ENCODE results near the gene ADK. TPM values are rescaled to one million over a fixed set of nuclear protein-coding genes. Genes with fewer than 3 reads are reported as not detected.
A peak's percentile ranks its signal among the peaks of the same experiment; 100 is the strongest.

The ADK gene
- total RNA-seq, 1 experiment from 2014 or later = 159 TPM

GRCh38 chr10:74190494-74190893, 39.5 kb downstream of the ADK start:
- no peaks in the 10 kb centered on the region for H3K9me3 ChIP-seq (ENCODE audit: insufficient read depth, low read depth)
- no peaks in the 10 kb centered on the region; the same call in none of the 2 replicates for H3K36me3 ChIP-seq (ENCODE audit: low read depth)
- no peaks in the 10 kb centered on the region; the same call in 1 of the 2 replicates for H3K9me2 ChIP-seq (ENCODE audit: insufficient read depth)
- BruUV-seq (replicated peaks) = TSS peak; percentile 73
- no peak overlapping the region for H2AFZ ChIP-seq
- H3K4me1 ChIP-seq (replicated peaks; ENCODE audit: insufficient read depth) = peaks cover 74% of the 10 kb centered on the region
- intact Hi-C loops (cut with micrococcal nuclease; ENCODE audit: unreplicated experiment) = loop anchor here (1.0 to 2.0 kb wide), 3 partner anchors 14 to 40 kb away; no protein-coding TSS in a partner anchor
- peak overlapping the region; percentile 50; the same call in 1 of the 2 replicates for H3K4me3 ChIP-seq
- H4K20me1 ChIP-seq (ENCODE audit: insufficient read depth) = no peaks in the 10 kb centered on the region
- CTCF ChIA-PET = interaction anchor here (0.6 kb wide), 1 partner anchor 886 kb away, joined by 4 read pairs; no protein-coding TSS in a partner anchor
- no peaks in the 10 kb centered on the region for H3K27me3 ChIP-seq (ENCODE audit: insufficient read depth, low read depth)
- H3K79me2 ChIP-seq (ENCODE audit: low read depth) = peaks cover 92% of the 10 kb centered on the region
- H3F3A ChIP-seq (ENCODE audit: insufficient read depth, low read depth) = peaks cover 46% of the 10 kb centered on the region
- peak overlapping the region; percentile 85 for H3K4me2 ChIP-seq
- H3K27ac ChIP-seq = peak overlapping the region; percentile 96
- TF ChIP-seq EZH2 (IDR thresholded peaks at IDR 0.05; ENCODE audit: low read depth) (no peak), CTCF (conservative IDR thresholded peaks at IDR 0.05) (no peak)
- POLR2A ChIA-PET (ENCODE audit: unreplicated experiment) = interaction anchor here (0.6 kb wide), 3 partner anchors 65 to 953 kb away, joined by 3 to 4 read pairs (median 3); no protein-coding TSS in a partner anchor
- peak; percentile 32 to 66 for DNase-seq

- TF ChIP-seq EZH2 (IDR thresholded peaks at IDR 0.05; ENCODE audit: low read depth) = no peak
- TF ChIP-seq CTCF (conservative IDR thresholded peaks at IDR 0.05) = no peak
- POLR2A ChIA-PET (ENCODE audit: unreplicated experiment) = no interaction called here
- peaks cover 93% of the 10 kb centered on the region for H3K79me2 ChIP-seq (ENCODE audit: low read depth)
- H3K27me3 ChIP-seq (ENCODE audit: insufficient read depth, low read depth) = no peaks in the 10 kb centered on the region
- no peaks in the 10 kb centered on the region for H4K20me1 ChIP-seq (ENCODE audit: insufficient read depth)
- intact Hi-C loops (cut with micrococcal nuclease; ENCODE audit: unreplicated experiment) = no loop called here
- peaks cover 34% of the 10 kb centered on the region for H3F3A ChIP-seq (ENCODE audit: insufficient read depth, low read depth)
- no TSS peak for BruUV-seq (replicated peaks)
- no peak overlapping the region for H2AFZ ChIP-seq
- H3K9me2 ChIP-seq (ENCODE audit: insufficient read depth) = no peaks in the 10 kb centered on the region; the same call in 1 of the 2 replicates
- H3K36me3 ChIP-seq (ENCODE audit: low read depth) = no peaks in the 10 kb centered on the region; the same call in 1 of the 2 replicates
- H3K27ac ChIP-seq = no peak overlapping the region
- CTCF ChIA-PET = no interaction called here
- no peaks in the 10 kb centered on the region for H3K9me3 ChIP-seq (ENCODE audit: insufficient read depth, low read depth)
- no peak overlapping the region for H3K4me3 ChIP-seq
- DNase-seq = no peak
- H3K4me1 ChIP-seq (replicated peaks; ENCODE audit: insufficient read depth) = peaks cover 41% of the 10 kb centered on the region
- no peak overlapping the region for H3K4me2 ChIP-seq
These were observed 43.5 kb downstream of the ADK start for GRCh38 chr10:74194545-74194944.

DNA sequence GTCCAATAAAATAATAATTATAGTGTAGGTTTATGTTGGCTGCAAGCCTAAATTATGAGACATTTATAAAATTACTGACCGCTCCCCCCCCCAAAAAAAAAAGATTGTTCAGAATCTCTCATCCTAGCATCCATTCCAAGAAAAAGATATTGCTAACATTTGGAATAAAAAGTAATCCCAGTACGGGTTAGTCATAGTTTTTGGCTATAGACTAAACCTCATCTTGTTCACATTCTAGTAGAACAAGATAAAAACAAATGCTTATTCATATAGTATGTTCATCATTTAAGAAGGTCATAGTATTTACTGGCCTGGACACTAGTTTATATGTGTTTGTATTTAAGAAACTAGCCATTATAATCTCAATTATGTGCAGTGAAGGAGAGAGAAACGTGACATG, 44.0 kb downstream of the ADK start:
- H3K27me3 ChIP-seq (ENCODE audit: insufficient read depth, low read depth) = no peaks in the 10 kb centered on the region
- POLR2A ChIA-PET (ENCODE audit: unreplicated experiment) = no interaction called here
- no peak for DNase-seq
- H2AFZ ChIP-seq = no peak overlapping the region
- no peak overlapping the region for H3K4me2 ChIP-seq
- H3K9me2 ChIP-seq (ENCODE audit: insufficient read depth) = no peaks in the 10 kb centered on the region; the same call in 1 of the 2 replicates
- CTCF ChIA-PET = no interaction called here
- no peak overlapping the region for H3K27ac ChIP-seq
- TF ChIP-seq CTCF (conservative IDR thresholded peaks at IDR 0.05) (no peak), EZH2 (IDR thresholded peaks at IDR 0.05; ENCODE audit: low read depth) (no peak)
- intact Hi-C loops (cut with micrococcal nuclease; ENCODE audit: unreplicated experiment) = no loop called here
- peaks cover 95% of the 10 kb centered on the region for H3K79me2 ChIP-seq (ENCODE audit: low read depth)
- peaks cover 38% of the 10 kb centered on the region for H3K4me1 ChIP-seq (replicated peaks; ENCODE audit: insufficient read depth)
- peaks cover 31% of the 10 kb centered on the region for H3F3A ChIP-seq (ENCODE audit: insufficient read depth, low read depth)
- no peaks in the 10 kb centered on the region; the same call in 1 of the 2 replicates for H3K36me3 ChIP-seq (ENCODE audit: low read depth)
- no peaks in the 10 kb centered on the region for H3K9me3 ChIP-seq (ENCODE audit: insufficient read depth, low read depth)
- H3K4me3 ChIP-seq = no peak overlapping the region
- no TSS peak for BruUV-seq (replicated peaks)
- H4K20me1 ChIP-seq (ENCODE audit: insufficient read depth) = no peaks in the 10 kb centered on the region
